ENCODE results near the gene TMEM154. TPM values are rescaled to one million over a fixed set of nuclear protein-coding genes. Genes with fewer than 3 reads are reported as not detected.
A peak's percentile ranks its signal among the peaks of the same experiment; 100 is the strongest.

TMEM154 gene
- total RNA-seq, 1 experiment from 2014 or later: 41.5 TPM

DNA sequence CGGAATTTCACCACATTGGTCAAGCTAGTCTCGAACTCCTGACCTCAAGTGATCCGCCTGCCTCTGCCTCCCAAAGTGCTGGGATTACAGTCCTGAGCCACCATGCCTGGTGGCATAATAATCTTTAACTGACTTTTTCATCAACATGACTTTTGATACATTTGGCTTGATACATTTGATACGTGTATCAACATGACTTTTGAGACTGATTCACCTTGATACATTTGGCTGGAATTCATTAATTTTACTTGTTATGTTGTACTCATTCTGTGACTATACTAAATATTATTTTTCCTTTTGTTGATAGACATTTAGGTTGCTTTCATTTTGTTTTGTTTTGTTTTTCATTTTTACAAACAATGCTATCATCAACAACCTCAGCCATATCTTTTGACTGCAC is 6.3 kb downstream of the TMEM154 start:
- H3K9me3 Mint-ChIP-seq (ENCODE audit: unreplicated experiment): no peaks in the 10 kb centered on the region
- peaks cover 7% of the 10 kb centered on the region for H3K36me3 Mint-ChIP-seq (ENCODE audit: insufficient read depth, unreplicated experiment)
- ChIA-PET POLR2A (interaction anchor here (0.6 to 2.0 kb wide), 3 partner anchors 36 to 321 kb away, joined by 3 to 7 read pairs (median 3); partner anchors contain the start of gene FBXW7), CTCF (interaction anchor here (0.6 to 1.5 kb wide), 4 partner anchors 33 to 164 kb away, joined by 3 to 8 read pairs (median 3); no protein-coding TSS in a partner anchor)
- no peak overlapping the region for H3K4me3 Mint-ChIP-seq (ENCODE audit: unreplicated experiment)
- BruUV-seq (replicated peaks): no TSS peak
- no peak overlapping the region for H3K27ac Mint-ChIP-seq (ENCODE audit: low read depth, unreplicated experiment)
- no peak for TF ChIP-seq CTCF (IDR thresholded peaks at IDR 0.05; ENCODE audit: unreplicated experiment)
- peaks cover 19% of the 10 kb centered on the region for H3K4me1 Mint-ChIP-seq (ENCODE audit: insufficient read depth, unreplicated experiment)
- intact Hi-C loops (cut with micrococcal nuclease): no loop called here
- H3K27me3 Mint-ChIP-seq (ENCODE audit: insufficient read depth, unreplicated experiment): no peaks in the 10 kb centered on the region
- DNase-seq (ENCODE audit: unreplicated experiment): peak; percentile 38

DNA sequence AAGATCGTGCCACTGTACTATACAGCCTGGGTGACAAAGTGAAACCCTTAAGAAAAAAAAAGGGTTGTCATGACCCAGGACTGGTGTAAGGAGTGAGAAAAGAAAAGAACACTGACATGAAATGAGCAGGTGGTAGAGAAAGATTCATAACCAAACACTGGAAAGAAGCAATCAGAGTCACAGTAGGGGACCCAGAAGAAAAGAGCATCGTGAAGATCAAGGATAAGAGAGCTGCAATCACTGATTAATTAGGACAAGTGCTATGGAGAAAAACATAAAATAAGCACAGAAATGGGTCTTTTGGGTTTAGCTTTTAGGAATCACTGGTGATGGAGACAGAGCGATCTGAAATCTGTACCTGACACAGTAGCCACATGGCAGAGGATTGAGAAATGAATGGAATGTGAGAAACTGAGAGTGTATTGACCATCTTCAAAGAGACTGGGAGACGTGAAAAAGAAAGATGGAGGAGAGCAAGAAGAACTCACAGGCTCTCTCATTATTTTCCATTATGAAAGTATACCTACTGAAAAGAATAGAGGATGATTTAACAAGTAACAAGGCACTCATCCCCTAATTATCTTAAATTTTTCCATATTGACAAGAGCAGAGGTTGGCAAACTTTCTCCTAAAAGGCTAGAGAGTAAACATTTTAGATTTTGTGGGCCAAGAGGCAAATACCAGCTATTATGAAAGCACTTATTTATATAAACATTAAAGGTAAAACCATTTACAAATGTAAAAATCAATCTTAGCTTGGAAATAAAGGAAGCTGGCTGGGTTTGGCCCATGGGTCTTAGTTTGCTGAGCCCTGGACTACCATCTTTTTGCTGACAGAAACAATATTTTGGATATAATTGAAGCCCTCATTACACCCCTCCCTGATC is 7.3 kb downstream of the TMEM154 start:
- ChIA-PET CTCF (interaction anchor here (0.7 to 1.8 kb wide), 3 partner anchors 15 to 63 kb away, joined by 3 to 5 read pairs (median 3); no protein-coding TSS in a partner anchor), POLR2A (interaction anchor here (1.5 to 2.0 kb wide), 2 partner anchors 37 to 137 kb away, joined by 3 to 7 read pairs; partner anchors contain the start of gene FBXW7)
- Mint-ChIP-seq H3K4me3 (ENCODE audit: unreplicated experiment) (no peak overlapping the region), H3K4me1 (ENCODE audit: insufficient read depth, unreplicated experiment) (peaks cover 13% of the 10 kb centered on the region), H3K27ac (ENCODE audit: low read depth, unreplicated experiment) (no peak overlapping the region), H3K9me3 (ENCODE audit: unreplicated experiment) (no peaks in the 10 kb centered on the region), H3K36me3 (ENCODE audit: insufficient read depth, unreplicated experiment) (peaks cover 12% of the 10 kb centered on the region), H3K27me3 (ENCODE audit: insufficient read depth, unreplicated experiment) (no peaks in the 10 kb centered on the region)
- no TSS peak for BruUV-seq (replicated peaks)
- no peak for TF ChIP-seq CTCF (IDR thresholded peaks at IDR 0.05; ENCODE audit: unreplicated experiment)
- intact Hi-C loops (cut with micrococcal nuclease): no loop called here
- no peak for DNase-seq (ENCODE audit: unreplicated experiment)

DNA sequence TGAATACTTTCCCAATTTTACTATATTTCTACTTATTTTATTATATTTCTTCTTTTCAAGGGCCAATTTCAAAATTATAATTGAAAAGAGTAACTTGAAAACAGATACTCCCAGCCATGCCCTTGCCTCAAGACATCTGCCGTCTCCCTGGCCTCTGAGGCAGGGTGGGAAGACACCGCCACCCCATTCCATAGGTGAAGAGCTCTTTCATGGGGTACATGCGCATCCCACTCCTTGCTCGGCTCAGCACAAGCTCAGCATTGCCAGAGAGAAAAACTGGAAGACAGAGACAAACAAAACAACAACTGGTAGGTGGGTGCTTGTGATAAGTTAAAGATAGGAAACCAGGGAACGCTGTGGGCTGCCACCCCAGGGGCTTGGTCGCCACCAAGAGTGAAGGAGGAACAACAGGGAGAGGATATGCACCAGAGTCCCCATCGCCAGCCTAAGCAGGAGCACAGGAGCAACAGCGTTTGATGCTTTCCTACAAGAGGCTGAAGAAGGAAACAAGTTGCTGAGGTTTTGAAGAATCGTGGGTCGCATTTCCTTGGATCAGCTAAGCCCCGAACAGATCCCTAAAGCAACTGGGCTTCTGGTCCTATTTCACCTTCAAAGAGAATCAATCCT is 11.3 kb downstream of the TMEM154 start:
- no peak overlapping the region for H3K4me3 Mint-ChIP-seq (ENCODE audit: unreplicated experiment)
- BruUV-seq (replicated peaks): no TSS peak
- H3K4me1 Mint-ChIP-seq (ENCODE audit: insufficient read depth, unreplicated experiment): peaks cover 8% of the 10 kb centered on the region
- ChIA-PET CTCF (interaction anchor here (0.7 kb wide), 2 partner anchors 11 to 167 kb away, joined by 3 to 5 read pairs; no protein-coding TSS in a partner anchor), POLR2A (interaction anchor here (0.9 to 1.8 kb wide), 3 partner anchors 9 to 28 kb away, joined by 3 to 7 read pairs (median 3); no protein-coding TSS in a partner anchor)
- no peaks in the 10 kb centered on the region for H3K9me3 Mint-ChIP-seq (ENCODE audit: unreplicated experiment)
- no peaks in the 10 kb centered on the region for H3K27me3 Mint-ChIP-seq (ENCODE audit: insufficient read depth, unreplicated experiment)
- intact Hi-C loops (cut with micrococcal nuclease): no loop called here
- no peak overlapping the region for H3K27ac Mint-ChIP-seq (ENCODE audit: low read depth, unreplicated experiment)
- TF ChIP-seq CTCF (IDR thresholded peaks at IDR 0.05; ENCODE audit: unreplicated experiment): no peak
- no peak for DNase-seq (ENCODE audit: unreplicated experiment)
- peaks cover 9% of the 10 kb centered on the region for H3K36me3 Mint-ChIP-seq (ENCODE audit: insufficient read depth, unreplicated experiment)

- no peak for TF ChIP-seq CTCF (IDR thresholded peaks at IDR 0.05; ENCODE audit: unreplicated experiment)
- Mint-ChIP-seq H3K4me1 (ENCODE audit: insufficient read depth, unreplicated experiment) (peaks cover 15% of the 10 kb centered on the region), H3K9me3 (ENCODE audit: unreplicated experiment) (no peaks in the 10 kb centered on the region), H3K27ac (ENCODE audit: low read depth, unreplicated experiment) (no peak overlapping the region), H3K36me3 (ENCODE audit: insufficient read depth, unreplicated experiment) (peaks cover 6% of the 10 kb centered on the region), H3K4me3 (ENCODE audit: unreplicated experiment) (no peak overlapping the region), H3K27me3 (ENCODE audit: insufficient read depth, unreplicated experiment) (no peaks in the 10 kb centered on the region)
- no peak for DNase-seq (ENCODE audit: unreplicated experiment)
- CTCF ChIA-PET: interaction anchor here (0.7 kb wide), 1 partner anchor 167 kb away, joined by 5 read pairs; no protein-coding TSS in a partner anchor
- intact Hi-C loops (cut with micrococcal nuclease): no loop called here
- POLR2A ChIA-PET: interaction anchor here (0.9 to 1.8 kb wide), 4 partner anchors 9 to 27 kb away, joined by 3 to 7 read pairs (median 4); no protein-coding TSS in a partner anchor
- BruUV-seq (replicated peaks): no TSS peak
These were observed 12.0 kb downstream of the TMEM154 start for GRCh38 chr4:152667781-152668180.
